NT2/D1 (cell line): ENCODE measurements around the gene SPANXN4.

Source experiments
- SUZ12 ChIP-seq: IDR thresholded peaks from 2 replicates; pipeline ENCODE4 v1.6.1; 2011; ENCODE audit not compliant: insufficient read length, insufficient read depth; ENCODE audit errors: extremely low read depth
- YY1 ChIP-seq: IDR thresholded peaks from 2 replicates; pipeline ENCODE4 v1.6.1; 2011; ENCODE audit not compliant: insufficient read length, insufficient read depth
- ZNF274 ChIP-seq: IDR thresholded peaks from 2 replicates; pipeline ENCODE4 v1.6.1; 2011; ENCODE audit warnings: mild to moderate bottlenecking, low read depth, low read length

DNA sequence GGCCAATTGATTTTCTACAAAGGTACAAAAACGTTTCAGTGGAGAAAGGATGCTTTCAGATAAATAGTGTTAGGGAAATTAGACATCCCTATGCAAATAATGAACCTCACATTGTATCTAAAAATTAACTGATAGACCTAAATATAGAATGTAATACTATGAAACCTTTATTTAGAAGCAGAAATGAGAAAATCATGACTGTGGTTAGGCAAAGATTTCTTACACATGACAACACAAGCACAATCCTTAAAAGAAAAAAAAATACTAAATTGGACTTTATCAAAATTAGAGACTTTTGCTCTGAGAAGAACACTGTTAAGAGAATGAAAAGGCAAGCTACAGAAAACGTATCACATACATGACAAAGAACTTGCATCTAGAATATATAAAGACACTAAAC, 43.0 kb upstream of the SPANXN4 start:
- TF ChIP-seq ZNF274 (no peak), SUZ12 (no peak), YY1 (no peak)
